PFSK-1 (cell line): ENCODE measurements around the gene APRT.

Experiments used
- POLR2AphosphoS5 ChIP-seq: IDR thresholded peaks from 2 replicates; pipeline ENCODE4 v1.6.1; 2012; ENCODE audit warnings: low read depth, mild to moderate bottlenecking, control low read depth, low read length, moderate library complexity
- SIN3A ChIP-seq: IDR thresholded peaks from 2 replicates; pipeline ENCODE4 v1.6.1; 2012; ENCODE audit warnings: mild to moderate bottlenecking, low read length, moderate library complexity, borderline replicate concordance; ENCODE audit not compliant: insufficient read depth
- TAF1 ChIP-seq: IDR thresholded peaks from 2 replicates; pipeline ENCODE4 v1.6.1; 2012; ENCODE audit warnings: low read length, control low read depth, borderline replicate concordance; ENCODE audit not compliant: insufficient read depth
- TF ChIP-seq, protein P1 (sequence below), 2 experiments: IDR thresholded peaks; 2 replicates each; pipeline versions ENCODE4 v1.6.1 to v1.8.0; 2011 to 2012; ENCODE audit warnings: low read depth in 2 of 2, low read length in 2 of 2, control low read depth in 1 of 2, inconsistent platforms in 1 of 2, mild to moderate bottlenecking in 1 of 2, moderate library complexity in 1 of 2; ENCODE audit not compliant: insufficient read depth in 1 of 2

DNA sequence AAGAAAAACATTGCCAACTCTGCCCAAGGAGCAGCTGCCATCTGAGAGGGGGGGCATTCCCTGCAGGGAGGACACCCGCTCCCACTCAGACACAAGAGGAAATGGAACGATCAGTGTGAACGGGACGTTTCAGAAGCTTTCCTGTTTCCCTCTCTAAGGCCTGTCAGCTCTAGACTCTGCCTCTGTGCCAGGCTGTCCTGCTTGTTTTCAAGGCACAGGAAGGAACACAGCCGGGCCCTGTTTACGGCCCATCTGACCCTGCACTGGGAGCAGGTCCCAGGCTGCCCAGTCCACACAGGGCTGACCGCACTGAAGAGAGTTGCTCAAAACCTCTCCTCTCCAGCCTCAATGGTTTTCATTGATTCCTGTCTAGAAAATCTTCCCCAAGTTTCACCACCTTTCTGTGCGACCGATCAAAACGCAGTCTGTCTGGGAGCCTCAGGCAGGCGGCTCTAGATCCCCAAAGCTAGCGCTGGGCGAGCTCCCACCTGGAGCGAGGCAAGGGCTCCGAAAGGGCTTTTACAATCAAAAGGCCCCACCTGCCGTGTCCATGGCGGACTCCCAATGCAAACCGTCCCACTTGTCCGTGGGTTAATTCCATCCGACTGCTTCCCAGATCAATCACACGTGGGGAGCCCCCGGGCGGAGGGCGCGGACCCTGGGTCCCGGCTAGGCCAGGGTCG is 28.2 kb downstream of the APRT start:
- TF ChIP-seq TAF1 (no peak), POLR2AphosphoS5 (no peak), SIN3A (no peak)
- TF ChIP-seq, protein P1, sequence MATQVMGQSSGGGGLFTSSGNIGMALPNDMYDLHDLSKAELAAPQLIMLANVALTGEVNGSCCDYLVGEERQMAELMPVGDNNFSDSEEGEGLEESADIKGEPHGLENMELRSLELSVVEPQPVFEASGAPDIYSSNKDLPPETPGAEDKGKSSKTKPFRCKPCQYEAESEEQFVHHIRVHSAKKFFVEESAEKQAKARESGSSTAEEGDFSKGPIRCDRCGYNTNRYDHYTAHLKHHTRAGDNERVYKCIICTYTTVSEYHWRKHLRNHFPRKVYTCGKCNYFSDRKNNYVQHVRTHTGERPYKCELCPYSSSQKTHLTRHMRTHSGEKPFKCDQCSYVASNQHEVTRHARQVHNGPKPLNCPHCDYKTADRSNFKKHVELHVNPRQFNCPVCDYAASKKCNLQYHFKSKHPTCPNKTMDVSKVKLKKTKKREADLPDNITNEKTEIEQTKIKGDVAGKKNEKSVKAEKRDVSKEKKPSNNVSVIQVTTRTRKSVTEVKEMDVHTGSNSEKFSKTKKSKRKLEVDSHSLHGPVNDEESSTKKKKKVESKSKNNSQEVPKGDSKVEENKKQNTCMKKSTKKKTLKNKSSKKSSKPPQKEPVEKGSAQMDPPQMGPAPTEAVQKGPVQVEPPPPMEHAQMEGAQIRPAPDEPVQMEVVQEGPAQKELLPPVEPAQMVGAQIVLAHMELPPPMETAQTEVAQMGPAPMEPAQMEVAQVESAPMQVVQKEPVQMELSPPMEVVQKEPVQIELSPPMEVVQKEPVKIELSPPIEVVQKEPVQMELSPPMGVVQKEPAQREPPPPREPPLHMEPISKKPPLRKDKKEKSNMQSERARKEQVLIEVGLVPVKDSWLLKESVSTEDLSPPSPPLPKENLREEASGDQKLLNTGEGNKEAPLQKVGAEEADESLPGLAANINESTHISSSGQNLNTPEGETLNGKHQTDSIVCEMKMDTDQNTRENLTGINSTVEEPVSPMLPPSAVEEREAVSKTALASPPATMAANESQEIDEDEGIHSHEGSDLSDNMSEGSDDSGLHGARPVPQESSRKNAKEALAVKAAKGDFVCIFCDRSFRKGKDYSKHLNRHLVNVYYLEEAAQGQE (IDR thresholded peaks at IDR 0.05; ENCODE audit: insufficient read depth in 1 of 2, low read depth in 2 of 2, low read length in 2 of 2): no peak
